GM18867 (cell line): ENCODE results near the gene ORC6.

Experiments used
- ATAC-seq: cut with Tn5 transposase; IDR thresholded peaks from one replicate; pipeline ENCODE4 v1.9.1; 2021; ENCODE audit warnings: mild to moderate bottlenecking, moderate library complexity; ENCODE audit not compliant: unreplicated experiment

Gene ORC6

DNA sequence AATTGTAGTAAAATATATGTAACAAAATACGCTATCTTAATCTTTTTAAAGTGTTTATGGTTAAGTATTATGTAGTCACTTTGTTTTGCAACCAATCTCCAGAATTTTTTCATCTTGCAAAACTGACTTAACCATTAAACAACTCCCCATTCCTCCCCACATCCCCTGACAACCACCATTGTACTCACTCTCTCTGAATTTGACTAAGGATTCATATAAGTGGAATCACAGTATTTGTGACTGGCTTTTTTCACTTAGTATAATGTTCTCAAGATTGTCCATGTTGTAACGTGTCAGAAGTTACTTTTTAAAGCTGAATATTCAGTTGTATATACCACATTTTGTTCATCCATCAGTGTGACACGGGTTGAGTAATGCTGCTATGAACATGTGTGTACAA is 10.6 kb downstream of the ORC6 start:
- ATAC-seq = no peak

GRCh38 chr16:46701615-46702014 is 12.2 kb downstream of the ORC6 start:
- no peak for ATAC-seq

- ATAC-seq = no peak
Observed at GRCh38 chr16:46702030-46702429, 12.6 kb downstream of the ORC6 start.

- ATAC-seq = no peak
Observed at GRCh38 chr16:46706642-46707041, 17.2 kb downstream of the ORC6 start.

DNA sequence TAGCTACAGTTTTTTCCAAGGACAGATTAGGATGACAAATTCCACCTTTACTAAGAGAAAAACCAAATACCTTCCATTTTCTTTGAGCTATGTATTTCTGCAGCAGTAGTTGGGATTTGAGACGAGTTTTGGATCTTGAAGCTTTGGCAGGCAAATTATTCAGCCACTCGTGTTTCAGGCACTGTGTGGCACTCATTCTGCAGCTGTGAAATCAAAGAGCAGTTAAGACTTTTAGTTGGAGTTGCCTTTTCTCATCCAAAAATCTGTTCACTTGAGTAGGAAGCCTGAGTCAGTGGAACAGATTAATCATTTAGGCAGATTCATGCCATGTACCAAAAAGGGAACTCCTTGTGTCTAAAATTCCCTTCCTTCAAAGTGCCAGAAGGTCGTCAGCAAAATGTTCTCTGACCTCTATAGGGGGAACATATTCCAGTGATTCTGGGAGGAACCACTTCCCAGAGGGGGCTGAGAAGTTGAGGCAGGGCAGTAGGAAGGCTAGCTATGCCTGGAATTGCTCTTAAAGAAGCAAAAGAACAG is 20.1 kb downstream of the ORC6 start:
- no peak for ATAC-seq

DNA sequence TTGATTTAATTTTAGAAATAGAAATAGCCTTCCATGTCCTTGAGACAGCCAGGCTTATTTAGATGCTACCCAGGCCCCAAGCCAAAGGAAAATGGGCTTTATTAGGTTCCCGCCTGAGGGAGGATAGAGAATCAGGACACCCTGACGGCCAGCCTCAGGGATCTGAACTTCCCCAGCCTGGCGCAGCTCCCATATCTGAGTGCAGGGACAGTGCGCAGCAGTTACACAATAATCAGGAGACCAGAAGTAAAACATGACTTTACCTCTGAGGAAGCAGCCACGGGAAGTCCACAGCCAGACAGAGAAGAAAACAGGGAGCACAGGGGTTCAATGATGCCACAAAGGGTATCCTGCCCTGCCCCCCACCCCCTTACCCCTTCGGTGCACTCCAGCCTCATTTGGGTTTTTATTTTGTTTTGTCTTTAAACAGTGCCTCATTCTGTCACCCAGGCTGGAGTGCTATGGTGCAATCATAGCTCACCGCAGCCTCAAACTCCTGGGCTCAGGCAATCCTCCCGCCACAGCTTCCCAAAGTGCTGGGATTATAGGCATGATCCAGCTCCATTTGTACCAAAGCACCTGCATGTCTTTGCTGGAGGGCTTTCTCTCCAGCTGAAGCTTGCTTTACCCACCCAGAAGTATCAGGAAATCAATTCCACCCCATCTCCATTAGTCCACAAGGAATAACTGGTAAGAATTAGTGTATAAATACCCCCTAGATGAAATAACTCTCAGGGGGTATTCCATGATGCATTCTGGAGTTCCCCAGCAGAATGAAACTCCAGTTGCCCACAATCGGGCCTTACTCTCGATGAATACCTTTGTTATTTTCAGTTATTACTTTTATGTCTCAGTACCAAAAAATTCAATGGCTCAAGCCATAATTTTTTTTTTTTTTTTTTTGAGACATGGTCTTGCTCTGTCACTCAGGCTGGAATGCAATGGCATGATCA is 21.9 kb downstream of the ORC6 start:
- ATAC-seq = no peak

DNA sequence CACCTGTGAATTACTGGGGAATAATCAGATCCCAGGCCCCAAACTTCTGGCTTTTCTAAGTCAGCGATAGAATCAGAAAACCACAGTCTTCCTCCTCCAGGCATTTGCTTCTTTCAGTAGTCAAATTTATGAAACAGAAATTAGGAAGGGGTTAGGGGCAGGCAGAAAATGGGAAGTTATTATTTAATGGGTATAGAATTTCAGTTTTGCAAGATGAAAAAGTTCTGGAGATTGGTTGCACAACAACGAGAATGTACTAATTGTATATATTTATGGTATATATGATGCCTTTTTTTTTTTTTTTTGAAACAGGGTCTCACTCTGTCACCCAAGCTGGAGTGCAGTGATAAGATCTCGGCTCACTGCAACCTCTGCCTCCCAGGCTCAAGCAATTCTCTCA is 23.5 kb downstream of the ORC6 start:
- ATAC-seq = no peak

- no peak for ATAC-seq
Observed at GRCh38 chr16:46713634-46714033, 24.2 kb downstream of the ORC6 start.

DNA sequence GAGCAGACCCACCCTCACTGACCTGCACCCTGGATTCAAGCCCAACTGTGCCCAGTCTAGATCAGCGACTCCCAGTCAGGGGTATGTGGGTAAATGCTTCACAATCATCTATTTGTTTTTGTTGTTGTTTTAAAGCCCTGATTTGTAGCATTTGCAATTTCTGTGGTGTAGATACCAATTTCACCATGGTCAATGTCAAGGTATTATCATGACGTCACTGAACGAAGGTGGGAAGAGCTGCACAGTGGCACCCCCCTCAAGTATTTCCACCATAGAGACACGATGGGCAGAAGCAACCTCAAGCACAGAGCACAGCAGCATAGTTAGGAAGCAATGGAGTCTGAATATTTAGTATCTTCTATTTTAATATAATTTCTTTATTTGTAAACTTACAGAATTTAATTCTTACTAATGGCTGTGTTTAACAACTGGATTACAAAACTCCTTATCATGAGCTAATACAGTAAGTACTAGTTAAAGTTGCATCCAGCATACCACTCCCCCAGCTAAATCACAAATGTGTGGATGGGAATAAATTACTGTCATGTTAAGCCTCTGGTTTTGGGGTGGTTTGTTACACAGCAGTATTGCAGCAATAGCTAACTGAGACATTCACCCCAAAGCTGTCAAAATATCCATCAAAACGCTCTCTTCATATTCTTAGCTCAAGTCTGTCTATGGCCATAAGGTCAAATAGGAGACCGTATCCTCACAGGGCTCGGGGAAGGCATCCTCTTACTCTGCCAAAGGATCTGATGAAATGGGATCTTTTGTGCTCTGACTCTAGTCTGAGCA is 25.5 kb downstream of the ORC6 start:
- no peak for ATAC-seq

DNA sequence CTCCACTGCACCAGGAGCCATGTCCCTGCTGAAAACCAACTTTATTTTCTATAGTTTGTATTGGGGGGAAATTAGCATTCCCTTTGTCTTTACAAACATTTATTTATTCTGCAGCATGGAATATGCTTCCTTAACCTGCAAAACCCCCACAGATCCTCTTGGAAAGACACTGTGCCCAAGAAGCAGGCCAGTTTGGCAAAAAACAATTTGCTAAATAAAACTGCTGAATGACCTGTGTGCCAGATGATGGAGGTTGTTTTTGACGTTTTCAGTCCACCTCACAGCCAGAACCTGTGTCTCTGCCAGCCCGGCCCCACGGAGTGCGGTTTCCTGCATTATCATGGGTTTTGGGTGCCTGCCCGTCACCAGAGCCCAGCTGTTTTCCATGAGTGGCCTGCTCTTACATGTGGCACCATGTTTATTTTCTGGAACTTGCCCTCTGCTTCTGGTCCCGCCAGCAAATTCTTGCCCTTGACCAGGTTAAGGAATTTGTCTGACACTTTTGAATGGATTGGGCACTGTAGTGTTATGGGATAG is 26.4 kb downstream of the ORC6 start:
- no peak for ATAC-seq

- ATAC-seq = no peak
Observed at GRCh38 chr16:46717692-46718091, 28.2 kb downstream of the ORC6 start.

DNA sequence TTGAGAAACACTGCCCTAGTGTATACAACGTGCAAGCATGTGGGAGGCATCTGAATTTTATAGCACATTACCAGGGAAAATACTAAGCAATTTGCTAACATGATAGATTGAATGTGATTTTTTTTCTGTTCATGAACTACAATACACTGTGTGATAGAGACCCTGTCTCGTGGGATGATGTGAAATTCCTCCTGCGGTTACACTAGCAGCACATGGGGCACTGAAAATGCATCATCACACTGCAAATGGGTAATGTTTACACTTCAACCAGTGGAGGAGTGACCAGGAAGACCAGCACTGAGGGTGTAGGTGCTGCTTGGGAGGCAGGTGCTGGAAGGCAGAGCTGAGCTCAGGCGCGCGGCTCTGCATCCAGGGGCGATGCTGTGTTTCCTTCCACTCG is 28.8 kb downstream of the ORC6 start:
- no peak for ATAC-seq

DNA sequence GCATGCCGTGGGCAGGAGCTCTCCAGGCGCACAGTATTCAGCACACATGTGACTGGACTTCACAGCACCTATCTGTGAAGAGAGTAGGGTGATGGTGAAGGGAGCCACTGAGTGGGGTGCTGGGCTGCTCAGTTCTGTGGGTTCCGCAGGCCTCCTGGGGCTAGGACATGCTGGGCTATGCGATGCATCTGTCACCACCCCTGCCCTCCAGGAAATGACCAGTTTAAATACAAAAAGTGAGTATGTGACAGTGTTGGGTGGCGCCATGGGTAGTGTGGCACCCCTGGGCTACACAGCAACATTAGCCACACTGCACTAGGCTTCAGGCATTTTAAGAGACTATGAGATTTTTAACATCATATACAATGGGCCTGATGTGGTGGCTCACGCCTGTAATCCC is 30.1 kb downstream of the ORC6 start:
- ATAC-seq = no peak

DNA sequence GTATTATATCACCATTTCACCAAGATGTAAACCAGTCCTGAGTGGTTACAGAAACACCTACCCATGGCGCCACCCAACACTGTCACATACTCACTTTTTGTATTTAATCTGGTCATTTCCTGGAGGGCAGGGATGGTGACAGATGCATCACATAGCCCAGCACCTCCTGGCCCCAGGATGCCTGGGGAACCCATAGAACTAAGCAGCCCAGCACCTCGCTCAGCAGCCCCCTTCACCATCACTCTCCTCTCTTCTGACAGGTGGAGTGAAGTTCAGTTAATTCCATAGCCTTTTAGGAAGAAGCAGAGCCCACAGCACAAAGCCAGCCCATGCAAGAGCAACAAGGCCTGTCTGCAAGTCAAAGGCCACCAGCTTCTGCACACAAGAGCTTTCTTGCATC is 31.2 kb downstream of the ORC6 start:
- ATAC-seq = no peak

DNA sequence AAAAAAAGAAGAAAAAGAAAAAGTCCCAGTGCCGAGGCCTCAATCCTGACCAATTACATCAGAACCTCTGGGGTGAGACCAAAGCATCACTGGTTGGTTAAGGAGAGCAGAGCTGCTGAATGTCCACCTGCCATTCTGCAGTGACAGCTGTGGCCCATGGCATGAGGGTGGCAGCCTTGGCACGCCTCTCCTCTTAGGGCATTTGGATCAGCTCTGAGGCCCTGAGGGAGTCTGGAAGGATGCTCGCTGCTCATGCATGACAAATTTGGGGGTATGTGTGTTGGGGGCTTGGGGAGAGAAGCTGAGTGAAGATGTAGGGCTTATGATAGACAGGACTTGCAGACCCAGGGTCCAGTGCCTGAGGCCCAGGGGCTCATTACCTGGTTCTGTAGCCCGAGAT is 32.4 kb downstream of the ORC6 start:
- ATAC-seq = no peak

- ATAC-seq = no peak
Observed at GRCh38 chr16:46727184-46727583, 37.7 kb downstream of the ORC6 start.

- ATAC-seq = no peak
Observed at GRCh38 chr16:46727630-46728029, 38.2 kb downstream of the ORC6 start.

GRCh38 chr16:46728806-46729205 is 39.3 kb downstream of the ORC6 start:
- ATAC-seq = no peak

DNA sequence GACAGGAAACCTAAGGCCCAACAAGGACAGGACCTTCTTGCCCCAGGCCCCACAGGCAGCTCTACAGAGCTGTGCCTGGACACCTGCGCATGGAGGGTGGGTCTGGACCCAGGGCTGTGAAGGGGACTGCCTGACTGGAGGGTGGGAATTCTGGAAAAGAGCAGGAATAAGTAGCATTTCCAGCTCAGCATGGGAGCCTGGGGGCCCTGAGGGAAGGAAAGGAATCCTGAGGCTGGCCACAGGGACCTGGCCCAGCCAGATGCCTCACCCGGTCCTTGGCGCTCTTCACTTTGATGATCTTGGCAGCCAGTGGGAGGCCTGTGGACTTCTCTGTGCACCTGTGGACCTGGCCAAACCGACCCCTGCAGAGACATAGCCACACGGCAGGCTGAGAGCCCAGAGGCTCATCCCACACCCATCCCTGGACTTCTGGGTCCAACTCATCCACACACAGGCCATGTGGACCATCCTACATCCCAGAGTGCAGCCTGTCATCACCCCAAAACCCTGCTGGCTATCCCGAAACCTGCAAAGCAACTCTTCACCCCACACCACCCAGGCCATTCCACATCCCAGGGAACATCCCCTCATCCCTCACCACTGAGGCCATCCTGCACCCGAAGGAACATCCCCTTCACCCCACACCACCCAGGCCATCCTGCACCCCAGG is 40.0 kb downstream of the ORC6 start:
- no peak for ATAC-seq

DNA sequence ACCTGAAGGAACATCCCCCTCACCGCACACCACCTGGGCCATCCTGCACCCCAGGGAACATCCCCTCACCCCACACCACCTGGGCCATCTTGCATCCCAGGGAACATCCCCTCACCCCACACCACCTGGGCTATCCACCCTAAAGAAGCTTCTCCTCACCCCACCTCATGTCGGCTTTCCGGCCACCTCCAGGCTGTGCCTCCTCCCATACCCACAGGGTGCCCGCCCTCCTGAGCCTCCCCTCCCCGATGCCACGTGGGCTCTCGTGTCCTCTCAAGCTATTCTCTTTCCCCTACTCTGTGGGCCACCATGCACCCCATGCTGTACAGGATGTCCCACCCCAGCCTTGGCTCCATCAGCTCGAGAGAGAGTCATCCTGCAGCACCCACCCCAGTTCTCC is 40.7 kb downstream of the ORC6 start:
- no peak for ATAC-seq
